ENCODE data around the gene TRIM40. TPM values are rescaled to one million over a fixed set of nuclear protein-coding genes. Genes with fewer than 3 reads are reported as not detected.

The TRIM40 gene
- total RNA-seq: not detected in 2 replicates

- intact Hi-C loops (cut with micrococcal nuclease): no loop called here
Measured at GRCh38 chr6:30135757-30136156, at the start of gene TRIM40. Gene TRIM40 (plus strand): TSS chr6:30136140. CDS start chr6:30137037, 897 bp downstream.

- intact Hi-C loops (cut with micrococcal nuclease): no loop called here
Measured at GRCh38 chr6:30087876-30088275, 48.1 kb upstream of the TRIM40 start.

GRCh38 chr6:30091577-30092381 lies 44.2 kb upstream of the TRIM40 start:
- intact Hi-C loops (cut with micrococcal nuclease): no loop called here

GRCh38 chr6:30092852-30093543 lies 42.9 kb upstream of the TRIM40 start:
- intact Hi-C loops (cut with micrococcal nuclease): no loop called here

GRCh38 chr6:30093951-30094661 lies 41.8 kb upstream of the TRIM40 start:
- intact Hi-C loops (cut with micrococcal nuclease): no loop called here

GRCh38 chr6:30096829-30097228 lies 39.1 kb upstream of the TRIM40 start:
- intact Hi-C loops (cut with micrococcal nuclease): no loop called here

- intact Hi-C loops (cut with micrococcal nuclease): no loop called here
Measured at GRCh38 chr6:30097902-30098768, 37.8 kb upstream of the TRIM40 start.

- intact Hi-C loops (cut with micrococcal nuclease): loop anchor here (5.0 kb wide), 2 partner anchors 33 to 112 kb away; partner anchors contain the start of genes PPP1R11 and TRIM26
Measured at GRCh38 chr6:30100154-30100553, 35.8 kb upstream of the TRIM40 start.

- intact Hi-C loops (cut with micrococcal nuclease): loop anchor here (5.0 kb wide), 2 partner anchors 34 to 111 kb away; partner anchors contain the start of genes PPP1R11 and TRIM26
Measured at GRCh38 chr6:30100585-30101443, 35.1 kb upstream of the TRIM40 start.

GRCh38 chr6:30101444-30102413 lies 34.2 kb upstream of the TRIM40 start:
- intact Hi-C loops (cut with micrococcal nuclease): loop anchor here (5.0 kb wide), 2 partner anchors 34 to 111 kb away; partner anchors contain the start of genes PPP1R11 and TRIM26

- intact Hi-C loops (cut with micrococcal nuclease): loop anchor here (5.0 kb wide), 2 partner anchors 35 to 110 kb away; partner anchors contain the start of genes PPP1R11 and TRIM26
Measured at GRCh38 chr6:30102414-30102969, 33.4 kb upstream of the TRIM40 start.

GRCh38 chr6:30102970-30103871 lies 32.7 kb upstream of the TRIM40 start:
- intact Hi-C loops (cut with micrococcal nuclease): loop anchor here (1.0 to 5.0 kb wide), 5 partner anchors 28 to 294 kb away; partner anchors contain the start of genes PPP1R11 and TRIM26

- intact Hi-C loops (cut with micrococcal nuclease): loop anchor here (1.0 to 5.0 kb wide), 5 partner anchors 27 to 293 kb away; partner anchors contain the start of genes PPP1R11 and TRIM26
Measured at GRCh38 chr6:30103872-30104179, 32.1 kb upstream of the TRIM40 start.

GRCh38 chr6:30104661-30105060 lies 31.3 kb upstream of the TRIM40 start:
- intact Hi-C loops (cut with micrococcal nuclease): loop anchor here (5.0 kb wide), 2 partner anchors 37 to 108 kb away; partner anchors contain the start of genes PPP1R11 and TRIM26

- intact Hi-C loops (cut with micrococcal nuclease): no loop called here
Measured at GRCh38 chr6:30111266-30111856, 24.6 kb upstream of the TRIM40 start.

GRCh38 chr6:30112402-30112994 lies 23.4 kb upstream of the TRIM40 start:
- intact Hi-C loops (cut with micrococcal nuclease): no loop called here
